GM21390 (cell line): ENCODE results near the gene EMD.

Experiments
- ATAC-seq: cut with Tn5 transposase; IDR thresholded peaks from one replicate; pipeline ENCODE4 v1.9.1; 2021; ENCODE audit not compliant: unreplicated experiment

EMD gene

GRCh38 chrX:154412468-154412867 lies 33.4 kb downstream of the EMD start:
- no peak for ATAC-seq

GRCh38 chrX:154413142-154413541 lies 34.0 kb downstream of the EMD start:
- ATAC-seq = no peak

GRCh38 chrX:154417157-154417556 lies 38.1 kb downstream of the EMD start:
- no peak for ATAC-seq

GRCh38 chrX:154419189-154419588 lies 40.1 kb downstream of the EMD start:
- no peak for ATAC-seq

GRCh38 chrX:154419688-154420401 lies 40.8 kb downstream of the EMD start:
- ATAC-seq = no peak

GRCh38 chrX:154420402-154420756 lies 41.3 kb downstream of the EMD start:
- ATAC-seq = no peak

- ATAC-seq = no peak
Observed at GRCh38 chrX:154426916-154427770, 48.0 kb downstream of the EMD start.

- peak; percentile 95 for ATAC-seq
Observed at GRCh38 chrX:154428176-154429171, 49.4 kb downstream of the EMD start, which contains the start of gene ATP6AP1. Gene ATP6AP1 (plus strand): TSS chrX:154428677. CDS start chrX:154428693, 16 bp downstream.

GRCh38 chrX:154429711-154430110 lies 50.6 kb downstream of the EMD start:
- no peak for ATAC-seq

GRCh38 chrX:154430479-154430878 lies 51.4 kb downstream of the EMD start:
- no peak for ATAC-seq

GRCh38 chrX:154430916-154431315 lies 51.8 kb downstream of the EMD start:
- ATAC-seq = no peak
